ENCODE results near the gene ABCF1. TPM values are rescaled to one million over a fixed set of nuclear protein-coding genes. Genes with fewer than 3 reads are reported as not detected.

The ABCF1 gene
- total and polyA plus RNA-seq, 9 of the 15 experiments (the other 6 are each of a cell fraction or from before 2014, with no cell fraction given) = 41.6 to 193 (median 102) TPM

DNA sequence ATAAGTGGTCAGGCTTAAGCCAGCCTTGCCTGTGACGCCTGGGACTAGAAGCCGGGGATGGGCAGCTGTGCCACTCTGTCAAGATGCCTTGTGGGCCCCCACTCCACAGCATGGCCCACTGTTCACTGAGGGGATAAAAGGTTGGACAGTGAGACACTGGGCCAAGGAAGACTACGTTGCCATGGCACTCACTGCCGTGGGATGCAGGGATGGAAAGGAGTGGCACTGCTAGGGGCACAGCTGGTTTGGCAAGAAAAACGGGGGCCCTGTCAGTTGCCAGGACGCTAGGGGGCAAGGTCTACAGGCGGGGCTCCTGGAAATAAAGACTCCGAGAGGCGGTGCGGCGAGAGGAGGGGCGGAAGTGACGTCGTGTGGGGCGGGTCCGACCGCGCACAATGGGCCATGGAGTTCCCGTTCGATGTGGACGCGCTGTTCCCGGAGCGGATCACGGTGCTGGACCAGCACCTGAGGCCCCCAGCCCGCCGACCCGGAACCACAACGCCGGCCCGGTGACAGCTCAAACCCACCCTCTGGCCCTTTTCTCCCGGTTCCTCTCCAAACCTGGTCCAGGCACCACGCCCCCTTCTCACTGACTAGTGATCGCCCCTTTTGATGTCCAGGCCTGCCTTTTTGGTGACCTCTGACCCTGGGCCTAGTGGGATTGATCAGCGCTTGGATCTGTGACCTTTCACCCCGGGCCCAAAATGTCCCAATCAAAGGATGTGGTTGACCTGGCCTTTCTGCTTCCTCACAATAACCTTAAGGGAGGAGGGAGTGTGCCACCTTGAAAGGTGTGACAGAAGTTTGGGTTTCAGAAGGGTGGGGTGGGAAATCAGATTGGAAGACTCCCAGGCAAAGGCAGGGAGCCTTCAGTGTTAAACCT lies 55.5 kb downstream of the ABCF1 start, which contains the start of gene ATAT1 (continued):
- TF ChIP-seq, protein P1, sequence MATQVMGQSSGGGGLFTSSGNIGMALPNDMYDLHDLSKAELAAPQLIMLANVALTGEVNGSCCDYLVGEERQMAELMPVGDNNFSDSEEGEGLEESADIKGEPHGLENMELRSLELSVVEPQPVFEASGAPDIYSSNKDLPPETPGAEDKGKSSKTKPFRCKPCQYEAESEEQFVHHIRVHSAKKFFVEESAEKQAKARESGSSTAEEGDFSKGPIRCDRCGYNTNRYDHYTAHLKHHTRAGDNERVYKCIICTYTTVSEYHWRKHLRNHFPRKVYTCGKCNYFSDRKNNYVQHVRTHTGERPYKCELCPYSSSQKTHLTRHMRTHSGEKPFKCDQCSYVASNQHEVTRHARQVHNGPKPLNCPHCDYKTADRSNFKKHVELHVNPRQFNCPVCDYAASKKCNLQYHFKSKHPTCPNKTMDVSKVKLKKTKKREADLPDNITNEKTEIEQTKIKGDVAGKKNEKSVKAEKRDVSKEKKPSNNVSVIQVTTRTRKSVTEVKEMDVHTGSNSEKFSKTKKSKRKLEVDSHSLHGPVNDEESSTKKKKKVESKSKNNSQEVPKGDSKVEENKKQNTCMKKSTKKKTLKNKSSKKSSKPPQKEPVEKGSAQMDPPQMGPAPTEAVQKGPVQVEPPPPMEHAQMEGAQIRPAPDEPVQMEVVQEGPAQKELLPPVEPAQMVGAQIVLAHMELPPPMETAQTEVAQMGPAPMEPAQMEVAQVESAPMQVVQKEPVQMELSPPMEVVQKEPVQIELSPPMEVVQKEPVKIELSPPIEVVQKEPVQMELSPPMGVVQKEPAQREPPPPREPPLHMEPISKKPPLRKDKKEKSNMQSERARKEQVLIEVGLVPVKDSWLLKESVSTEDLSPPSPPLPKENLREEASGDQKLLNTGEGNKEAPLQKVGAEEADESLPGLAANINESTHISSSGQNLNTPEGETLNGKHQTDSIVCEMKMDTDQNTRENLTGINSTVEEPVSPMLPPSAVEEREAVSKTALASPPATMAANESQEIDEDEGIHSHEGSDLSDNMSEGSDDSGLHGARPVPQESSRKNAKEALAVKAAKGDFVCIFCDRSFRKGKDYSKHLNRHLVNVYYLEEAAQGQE (IDR thresholded peaks at IDR 0.05; ENCODE audit: borderline replicate concordance) = no peak
- TF ChIP-seq, protein P1 (CRISPR knock-in tag; IDR thresholded peaks at IDR 0.05; ENCODE audit: low read depth) = peak; percentile 51; the same call in 1 of the 2 replicates
- no peak for TF ChIP-seq BRCA1 (IDR thresholded peaks at IDR 0.05)
- no peak for TF ChIP-seq BRCA1 (CRISPR knock-in tag; IDR thresholded peaks at IDR 0.05)
- TF ChIP-seq, protein P2, sequence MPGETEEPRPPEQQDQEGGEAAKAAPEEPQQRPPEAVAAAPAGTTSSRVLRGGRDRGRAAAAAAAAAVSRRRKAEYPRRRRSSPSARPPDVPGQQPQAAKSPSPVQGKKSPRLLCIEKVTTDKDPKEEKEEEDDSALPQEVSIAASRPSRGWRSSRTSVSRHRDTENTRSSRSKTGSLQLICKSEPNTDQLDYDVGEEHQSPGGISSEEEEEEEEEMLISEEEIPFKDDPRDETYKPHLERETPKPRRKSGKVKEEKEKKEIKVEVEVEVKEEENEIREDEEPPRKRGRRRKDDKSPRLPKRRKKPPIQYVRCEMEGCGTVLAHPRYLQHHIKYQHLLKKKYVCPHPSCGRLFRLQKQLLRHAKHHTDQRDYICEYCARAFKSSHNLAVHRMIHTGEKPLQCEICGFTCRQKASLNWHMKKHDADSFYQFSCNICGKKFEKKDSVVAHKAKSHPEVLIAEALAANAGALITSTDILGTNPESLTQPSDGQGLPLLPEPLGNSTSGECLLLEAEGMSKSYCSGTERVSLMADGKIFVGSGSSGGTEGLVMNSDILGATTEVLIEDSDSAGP (CRISPR knock-in tag; IDR thresholded peaks at IDR 0.05) = no peak
- TF ChIP-seq RBM22 (IDR thresholded peaks at IDR 0.05; ENCODE audit: low read depth, low read length, poor library complexity, severe bottlenecking) = peak; percentile 79
- peak; percentile 51 for TF ChIP-seq ZFX (CRISPR knock-in tag; IDR thresholded peaks at IDR 0.05)
- no peak for TF ChIP-seq ZNF699 (CRISPR knock-in tag; IDR thresholded peaks at IDR 0.05; ENCODE audit: insufficient replicate concordance)
- peak; percentile 83 for TF ChIP-seq GABPA (tag; conservative IDR thresholded peaks at IDR 0.05; ENCODE audit: low read depth)

Data from K562 (cell line).